Measurements from ENCODE around the gene TRAPPC11. TPM values are rescaled to one million over a fixed set of nuclear protein-coding genes. Genes with fewer than 3 reads are reported as not detected.

The TRAPPC11 gene
- total and polyA plus RNA-seq, 4 donors: 7.4 to 44.6 (median 24.3) TPM

- Histone ChIP-seq H3K9me3 (ENCODE audit: control insufficient read depth, low read length) (no peaks in the 10 kb centered on the region), H3K36me3 (ENCODE audit: control insufficient read depth in 1 of 2, insufficient read depth in 2 of 2, low read length in 1 of 2) (no peaks in the 10 kb centered on the region), H3K27me3 (ENCODE audit: control insufficient read depth in 1 of 2, insufficient read depth in 2 of 2, low read length in 1 of 2) (no peaks in the 10 kb centered on the region), H3K4me3 (ENCODE audit: low read length in 2 of 2) (no peak overlapping the region), H3K4me1 (ENCODE audit: control insufficient read depth in 1 of 2, insufficient read depth in 2 of 2, low read length in 2 of 2) (peaks cover 0 to 3% of the 10 kb centered on the region in 2 donors), H3K27ac (ENCODE audit: low read depth in 1 of 2, low read length in 2 of 2) (no peak overlapping the region)
- DNase-seq: no peak
- intact Hi-C loops (cut with DNase I): loop anchor here in 1 of 2 donors (5.0 kb wide), 1 partner anchor 128 kb away; the partner anchor contains the start of gene ING2
- no peak for ATAC-seq (ENCODE audit: low FRiP score)
- WGBS, 2 donors: 85 to 86% methylated on average over 10 of the region's 10 CpGs
These were observed 23.8 kb upstream of the TRAPPC11 start for GRCh38 chr4:183635321-183635720.

GRCh38 chr4:183635741-183636140 lies 23.4 kb upstream of the TRAPPC11 start:
- H3K36me3 ChIP-seq (ENCODE audit: control insufficient read depth in 1 of 2, insufficient read depth in 2 of 2, low read length in 1 of 2): no peaks in the 10 kb centered on the region
- H3K4me1 ChIP-seq (ENCODE audit: control insufficient read depth in 1 of 2, insufficient read depth in 2 of 2, low read length in 2 of 2): peaks cover 0 to 3% of the 10 kb centered on the region in 2 donors
- DNase-seq: no peak
- H3K27ac ChIP-seq (ENCODE audit: low read depth in 1 of 2, low read length in 2 of 2): no peak overlapping the region
- no peaks in the 10 kb centered on the region for H3K9me3 ChIP-seq (ENCODE audit: control insufficient read depth, low read length)
- H3K4me3 ChIP-seq (ENCODE audit: low read length in 2 of 2): no peak overlapping the region
- 80 to 87% methylated on average over 5 of the region's 5 CpGs for WGBS, 2 donors
- no peaks in the 10 kb centered on the region for H3K27me3 ChIP-seq (ENCODE audit: control insufficient read depth in 1 of 2, insufficient read depth in 2 of 2, low read length in 1 of 2)
- ATAC-seq (ENCODE audit: low FRiP score): no peak
- intact Hi-C loops (cut with DNase I): loop anchor here in 1 of 2 donors (5.0 kb wide), 1 partner anchor 128 kb away; the partner anchor contains the start of gene ING2

- Histone ChIP-seq H3K4me1 (ENCODE audit: control insufficient read depth in 1 of 2, insufficient read depth in 2 of 2, low read length in 2 of 2) (peaks cover 0 to 3% of the 10 kb centered on the region in 2 donors), H3K27me3 (ENCODE audit: control insufficient read depth in 1 of 2, insufficient read depth in 2 of 2, low read length in 1 of 2) (no peaks in the 10 kb centered on the region), H3K27ac (ENCODE audit: low read depth in 1 of 2, low read length in 2 of 2) (peak overlapping the region; percentile 55 to 65), H3K36me3 (ENCODE audit: control insufficient read depth in 1 of 2, insufficient read depth in 2 of 2, low read length in 1 of 2) (no peaks in the 10 kb centered on the region), H3K9me3 (ENCODE audit: control insufficient read depth, low read length) (no peaks in the 10 kb centered on the region), H3K4me3 (ENCODE audit: low read length in 2 of 2) (peak overlapping the region in 1 of 2 donors; percentile 49)
- intact Hi-C loops (cut with DNase I): loop anchor here in 1 of 2 donors (5.0 kb wide), 1 partner anchor 129 kb away; the partner anchor contains the start of gene ING2
- no peak for DNase-seq
- no peak for ATAC-seq (ENCODE audit: low FRiP score)
- WGBS, 2 donors: 22 to 27% methylated on average over 8 of the region's 8 CpGs
These were observed 22.6 kb upstream of the TRAPPC11 start for GRCh38 chr4:183636503-183636902.

GRCh38 chr4:183636923-183637322 lies 22.2 kb upstream of the TRAPPC11 start:
- H3K27me3 ChIP-seq (ENCODE audit: control insufficient read depth in 1 of 2, insufficient read depth in 2 of 2, low read length in 1 of 2): no peaks in the 10 kb centered on the region
- H3K9me3 ChIP-seq (ENCODE audit: control insufficient read depth, low read length): no peaks in the 10 kb centered on the region
- intact Hi-C loops (cut with DNase I): loop anchor here in 1 of 2 donors (5.0 kb wide), 1 partner anchor 130 kb away; the partner anchor contains the start of gene ING2
- no peaks in the 10 kb centered on the region for H3K36me3 ChIP-seq (ENCODE audit: control insufficient read depth in 1 of 2, insufficient read depth in 2 of 2, low read length in 1 of 2)
- WGBS, 2 donors: 1 to 4% methylated on average over 5 of the region's 5 CpGs
- H3K27ac ChIP-seq (ENCODE audit: low read depth in 1 of 2, low read length in 2 of 2): peak overlapping the region; percentile 54 to 65
- ATAC-seq (ENCODE audit: low FRiP score) (peak; percentile 55), DNase-seq (peak in 1 of 2 donors; percentile 57)
- peaks cover 0 to 3% of the 10 kb centered on the region in 2 donors for H3K4me1 ChIP-seq (ENCODE audit: control insufficient read depth in 1 of 2, insufficient read depth in 2 of 2, low read length in 2 of 2)
- H3K4me3 ChIP-seq (ENCODE audit: low read length in 2 of 2): peak overlapping the region in 1 of 2 donors; percentile 49

GRCh38 chr4:183637461-183637860 lies 21.6 kb upstream of the TRAPPC11 start:
- no peak overlapping the region for H3K27ac ChIP-seq (ENCODE audit: low read depth in 1 of 2, low read length in 2 of 2)
- WGBS, 2 donors: 29 to 30% methylated on average over 3 of the region's 3 CpGs
- H3K27me3 ChIP-seq (ENCODE audit: control insufficient read depth in 1 of 2, insufficient read depth in 2 of 2, low read length in 1 of 2): no peaks in the 10 kb centered on the region
- intact Hi-C loops (cut with DNase I): loop anchor here in 1 of 2 donors (5.0 kb wide), 1 partner anchor 130 kb away; the partner anchor contains the start of gene ING2
- ATAC-seq (ENCODE audit: low FRiP score): no peak
- no peak overlapping the region for H3K4me3 ChIP-seq (ENCODE audit: low read length in 2 of 2)
- no peaks in the 10 kb centered on the region for H3K9me3 ChIP-seq (ENCODE audit: control insufficient read depth, low read length)
- H3K36me3 ChIP-seq (ENCODE audit: control insufficient read depth in 1 of 2, insufficient read depth in 2 of 2, low read length in 1 of 2): no peaks in the 10 kb centered on the region
- DNase-seq: no peak
- peaks cover 0 to 3% of the 10 kb centered on the region in 2 donors for H3K4me1 ChIP-seq (ENCODE audit: control insufficient read depth in 1 of 2, insufficient read depth in 2 of 2, low read length in 2 of 2)

GRCh38 chr4:183638436-183638835 lies 20.7 kb upstream of the TRAPPC11 start:
- Histone ChIP-seq H3K36me3 (ENCODE audit: control insufficient read depth in 1 of 2, insufficient read depth in 2 of 2, low read length in 1 of 2) (no peaks in the 10 kb centered on the region), H3K27me3 (ENCODE audit: control insufficient read depth in 1 of 2, insufficient read depth in 2 of 2, low read length in 1 of 2) (no peaks in the 10 kb centered on the region), H3K4me3 (ENCODE audit: low read length in 2 of 2) (no peak overlapping the region), H3K27ac (ENCODE audit: low read depth in 1 of 2, low read length in 2 of 2) (peak overlapping the region; percentile 89 to 97), H3K4me1 (ENCODE audit: control insufficient read depth in 1 of 2, insufficient read depth in 2 of 2, low read length in 2 of 2) (peaks cover 0 to 3% of the 10 kb centered on the region in 2 donors), H3K9me3 (ENCODE audit: control insufficient read depth, low read length) (no peaks in the 10 kb centered on the region)
- DNase-seq (no peak), ATAC-seq (ENCODE audit: low FRiP score) (no peak)
- 14 to 25% methylated on average over 5 of the region's 5 CpGs for WGBS, 2 donors
- intact Hi-C loops (cut with DNase I): loop anchor here in 1 of 2 donors (5.0 kb wide), 1 partner anchor 131 kb away; the partner anchor contains the start of gene ING2

- Histone ChIP-seq H3K27me3 (ENCODE audit: control insufficient read depth in 1 of 2, insufficient read depth in 2 of 2, low read length in 1 of 2) (no peaks in the 10 kb centered on the region), H3K4me3 (ENCODE audit: low read length in 2 of 2) (no peak overlapping the region), H3K9me3 (ENCODE audit: control insufficient read depth, low read length) (no peaks in the 10 kb centered on the region), H3K27ac (ENCODE audit: low read depth in 1 of 2, low read length in 2 of 2) (peak overlapping the region; percentile 97 to 98), H3K4me1 (ENCODE audit: control insufficient read depth in 1 of 2, insufficient read depth in 2 of 2, low read length in 2 of 2) (peaks cover 0 to 3% of the 10 kb centered on the region in 2 donors), H3K36me3 (ENCODE audit: control insufficient read depth in 1 of 2, insufficient read depth in 2 of 2, low read length in 1 of 2) (no peaks in the 10 kb centered on the region)
- ATAC-seq (ENCODE audit: low FRiP score) (no peak), DNase-seq (no peak)
- 36 to 39% methylated on average over 3 of the region's 3 CpGs for WGBS, 2 donors
- intact Hi-C loops (cut with DNase I): loop anchor here in 1 of 2 donors (5.0 kb wide), 1 partner anchor 132 kb away; the partner anchor contains the start of gene ING2
These were observed 19.8 kb upstream of the TRAPPC11 start for GRCh38 chr4:183639291-183639690.

- Histone ChIP-seq H3K36me3 (ENCODE audit: control insufficient read depth in 1 of 2, insufficient read depth in 2 of 2, low read length in 1 of 2) (peaks cover 3 to 4% of the 10 kb centered on the region in 2 donors), H3K27ac (ENCODE audit: low read depth in 1 of 2, low read length in 2 of 2) (no peak overlapping the region), H3K4me1 (ENCODE audit: control insufficient read depth in 1 of 2, insufficient read depth in 2 of 2, low read length in 2 of 2) (no peaks in the 10 kb centered on the region), H3K4me3 (ENCODE audit: low read length in 2 of 2) (no peak overlapping the region), H3K9me3 (ENCODE audit: control insufficient read depth, low read length) (no peaks in the 10 kb centered on the region), H3K27me3 (ENCODE audit: control insufficient read depth in 1 of 2, insufficient read depth in 2 of 2, low read length in 1 of 2) (no peaks in the 10 kb centered on the region)
- DNase-seq: no peak
- 87 to 88% methylated on average over 7 of the region's 7 CpGs for WGBS, 2 donors
- no peak for ATAC-seq (ENCODE audit: low FRiP score)
- intact Hi-C loops (cut with DNase I): no loop called here
These were observed 13.8 kb upstream of the TRAPPC11 start for GRCh38 chr4:183645326-183645725.

GRCh38 chr4:183657564-183657963 lies 1.5 kb upstream of the TRAPPC11 start:
- peaks cover 0 to 6% of the 10 kb centered on the region in 2 donors for H3K4me1 ChIP-seq (ENCODE audit: control insufficient read depth in 1 of 2, insufficient read depth in 2 of 2, low read length in 2 of 2)
- WGBS, 2 donors: 63 to 75% methylated on average over 3 of the region's 3 CpGs
- ATAC-seq (ENCODE audit: low FRiP score): no peak

More at GRCh38 chr4:183657564-183657963, 1.5 kb upstream of the TRAPPC11 start:
- no peak for DNase-seq
- H3K27ac ChIP-seq (ENCODE audit: low read depth in 1 of 2, low read length in 2 of 2): no peak overlapping the region
- H3K27me3 ChIP-seq (ENCODE audit: control insufficient read depth in 1 of 2, insufficient read depth in 2 of 2, low read length in 1 of 2): no peaks in the 10 kb centered on the region
- peaks cover 0 to 3% of the 10 kb centered on the region in 2 donors for H3K36me3 ChIP-seq (ENCODE audit: control insufficient read depth in 1 of 2, insufficient read depth in 2 of 2, low read length in 1 of 2)
- H3K4me3 ChIP-seq (ENCODE audit: low read length in 2 of 2): peak overlapping the region in 1 of 2 donors; percentile 97
- no peaks in the 10 kb centered on the region for H3K9me3 ChIP-seq (ENCODE audit: control insufficient read depth, low read length)
- intact Hi-C loops (cut with DNase I): loop anchor here (5.0 to 10.0 kb wide), 3 partner anchors 183 to 445 kb away; no protein-coding TSS in a partner anchor

All from aorta (tissue), 5 donors.